Psoas muscle (tissue), 8 donors: ENCODE results near the gene KRT86. TPM values are rescaled to one million over a fixed set of nuclear protein-coding genes. Genes with fewer than 3 reads are reported as not detected.
"Not testable (repeated sequence)": the region's sequence is repeated elsewhere in the genome, so short reads cannot be mapped to it uniquely, and the experiment has no call there.

Source experiments
- ATAC-seq, 4 donors: fragments of 200-7000 bp; cut with Tn5 transposase; one replicate each; pipeline ENCODE4 v1.9.1; 2020; ENCODE audit warnings: moderate library complexity in 3 of 4, mild to moderate bottlenecking in 2 of 4
- DNase-seq, 2 donors: peaks; one replicate each; pipeline ENCODE4 v3.0.0-alpha.2; 2020
- H3K27ac ChIP-seq: fragments of 200-600 bp; one replicate; pipeline ENCODE4 v1.8.0; 2022
- H3K27me3 ChIP-seq, 3 donors: fragments of 200-600 bp in 1 of 3; one replicate each; pipeline versions ENCODE4 v1.6.1 to v1.8.0; 2013 to 2022; ENCODE audit warnings: low read length in 2 of 3, mild to moderate bottlenecking in 2 of 3, moderate library complexity in 1 of 3; ENCODE audit not compliant: insufficient read depth in 3 of 3
- H3K36me3 ChIP-seq, 2 donors: fragments of 200-600 bp in 1 of 2; one replicate each; pipeline versions ENCODE4 v1.6.1 to v1.8.0; 2013 to 2022; ENCODE audit warnings: low read depth in 1 of 2, mild to moderate bottlenecking in 1 of 2, moderate library complexity in 1 of 2; ENCODE audit not compliant: insufficient read depth in 1 of 2
- H3K4me1 ChIP-seq: fragments of 200-600 bp; one replicate; pipeline ENCODE4 v1.8.0; 2022
- H3K4me3 ChIP-seq: fragments of 200-600 bp; one replicate; pipeline ENCODE4 v1.8.0; 2022; ENCODE audit warnings: mild to moderate bottlenecking
- H3K9me3 ChIP-seq: fragments of 200-600 bp; one replicate; pipeline ENCODE4 v1.8.0; 2022
- WGBS, 3 donors: extraction: QIAGEN DNeasy Blood & Tissue Kit; methylation state at CpG; one replicate each; pipeline versions ENCODE4 v1.1.6 to v1.1.7; 2013; 5-methylcytosine and 5-hydroxymethylcytosine counted together
- intact Hi-C, 2 donors: fragments of 100-400 bp; cut with DNase I; formaldehyde crosslinking; loops; one replicate each; pipeline versions ENCODE4 v1.11.0 to v1.14.2; 2022
- polyA plus RNA-seq, 3 donors: library from polyadenylated mRNA; stranded (reverse); fragments of 200-250 nt; gene quantifications; one replicate each; pipeline ENCODE4 v1.2.3, GENCODE V29; 2013
- total RNA-seq, 4 donors: library from RNA; stranded (reverse); fragmentation: NEBNext Ultra II Directional in 2 of 4; extraction: Animal tissue kit (Norgen Biotek cat#: 25700) in 2 of 4; gene quantifications; one replicate each; pipeline versions ENCODE4 v1.2.1 to v1.2.4, GENCODE V29; 2021 to 2023
- TF ChIP-seq, protein P1 (sequence below): fragments of 200-600 bp; IDR thresholded peaks from one replicate; pipeline ENCODE4 v1.8.0; 2022; ENCODE audit warnings: antibody characterized with exemption
- donor health status: healthy with polysubstance abuse.
- donor health status: DM: no; HTN: no; CAD: no; lungs with moderate emphysema.
- donor health status: Bipolar disorder and iron deficiency.
- donor health status: healthy.
- donor health status: DM: yes; HTN: yes; CAD: no.
- donor health status: DM: no; HTN: no; CAD: no.
- donor health status: DM: no; HTN: no; CAD: no.
- donor health status: DM: yes; HTN: yes; CAD: no.

KRT86 gene
- total and polyA plus RNA-seq, 7 donors = 0.01 to 0.77 (median 0.05) TPM; not detected in 4

DNA sequence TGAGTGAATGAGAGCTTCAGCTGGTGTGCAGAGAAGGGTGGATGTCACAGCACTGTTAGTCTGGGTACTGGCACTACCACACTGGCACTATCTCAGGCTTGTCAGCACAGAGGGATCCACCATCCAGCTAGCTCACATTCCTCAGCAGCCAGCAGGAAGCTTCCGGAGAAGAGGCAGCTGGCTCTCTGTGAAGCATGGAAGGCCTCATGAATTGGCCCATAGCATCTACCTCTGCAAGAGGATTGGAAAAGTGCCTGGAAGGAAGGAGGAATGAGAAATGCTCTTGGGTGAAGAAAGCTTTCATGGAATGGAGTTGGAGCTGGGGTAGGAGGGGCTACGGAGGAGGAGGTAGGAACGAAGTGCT is 36.8 kb downstream of the KRT86 start:
- H3K9me3 ChIP-seq = no peaks in the 10 kb centered on the region
- DNase-seq (no peak), ATAC-seq (no peak)
- no peak overlapping the region for H3K27ac ChIP-seq
- intact Hi-C loops = no loop called here
- H3K4me3 ChIP-seq = no peak overlapping the region
- no peaks in the 10 kb centered on the region for H3K36me3 ChIP-seq
- TF ChIP-seq, protein P1, sequence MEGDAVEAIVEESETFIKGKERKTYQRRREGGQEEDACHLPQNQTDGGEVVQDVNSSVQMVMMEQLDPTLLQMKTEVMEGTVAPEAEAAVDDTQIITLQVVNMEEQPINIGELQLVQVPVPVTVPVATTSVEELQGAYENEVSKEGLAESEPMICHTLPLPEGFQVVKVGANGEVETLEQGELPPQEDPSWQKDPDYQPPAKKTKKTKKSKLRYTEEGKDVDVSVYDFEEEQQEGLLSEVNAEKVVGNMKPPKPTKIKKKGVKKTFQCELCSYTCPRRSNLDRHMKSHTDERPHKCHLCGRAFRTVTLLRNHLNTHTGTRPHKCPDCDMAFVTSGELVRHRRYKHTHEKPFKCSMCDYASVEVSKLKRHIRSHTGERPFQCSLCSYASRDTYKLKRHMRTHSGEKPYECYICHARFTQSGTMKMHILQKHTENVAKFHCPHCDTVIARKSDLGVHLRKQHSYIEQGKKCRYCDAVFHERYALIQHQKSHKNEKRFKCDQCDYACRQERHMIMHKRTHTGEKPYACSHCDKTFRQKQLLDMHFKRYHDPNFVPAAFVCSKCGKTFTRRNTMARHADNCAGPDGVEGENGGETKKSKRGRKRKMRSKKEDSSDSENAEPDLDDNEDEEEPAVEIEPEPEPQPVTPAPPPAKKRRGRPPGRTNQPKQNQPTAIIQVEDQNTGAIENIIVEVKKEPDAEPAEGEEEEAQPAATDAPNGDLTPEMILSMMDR = no peak
- WGBS, 3 donors = 56 to 76% (median 58%) methylated on average over 3 of the region's 3 CpGs
- H3K4me1 ChIP-seq = peaks cover 7% of the 10 kb centered on the region
- H3K27me3 ChIP-seq = peaks cover 0 to 4% (median 0%) of the 10 kb centered on the region in 3 donors

DNA sequence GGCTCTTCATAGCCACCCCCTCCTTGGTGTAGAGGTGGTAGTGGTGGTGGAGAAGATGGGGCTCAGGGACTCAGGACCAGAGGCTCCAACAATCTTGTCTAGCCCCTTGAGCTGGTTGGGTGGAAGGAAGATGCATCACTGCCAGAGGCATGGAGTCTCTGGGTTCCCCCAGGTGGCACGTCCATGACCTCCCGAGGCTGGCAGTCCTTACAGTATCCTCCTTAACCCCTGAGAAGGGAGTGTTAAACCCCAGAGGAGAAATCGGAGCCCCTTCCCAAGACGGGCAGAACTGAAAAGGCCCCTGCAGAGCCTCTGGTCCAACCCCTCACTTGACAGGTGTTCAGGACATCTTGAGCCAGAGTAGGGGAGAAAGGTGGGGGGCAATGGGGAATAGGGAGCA is 37.6 kb downstream of the KRT86 start:
- H3K4me1 ChIP-seq = peaks cover 7% of the 10 kb centered on the region
- no peak overlapping the region for H3K4me3 ChIP-seq
- TF ChIP-seq, protein P1 = no peak
- no peak for DNase-seq
- H3K36me3 ChIP-seq = no peaks in the 10 kb centered on the region
- WGBS, 3 donors = 72 to 86% (median 81%) methylated on average over 4 of the region's 4 CpGs
- H3K9me3 ChIP-seq = no peaks in the 10 kb centered on the region
- no peak for ATAC-seq
- peaks cover 0 to 4% (median 0%) of the 10 kb centered on the region in 3 donors for H3K27me3 ChIP-seq
- no peak overlapping the region for H3K27ac ChIP-seq
- intact Hi-C loops = no loop called here

DNA sequence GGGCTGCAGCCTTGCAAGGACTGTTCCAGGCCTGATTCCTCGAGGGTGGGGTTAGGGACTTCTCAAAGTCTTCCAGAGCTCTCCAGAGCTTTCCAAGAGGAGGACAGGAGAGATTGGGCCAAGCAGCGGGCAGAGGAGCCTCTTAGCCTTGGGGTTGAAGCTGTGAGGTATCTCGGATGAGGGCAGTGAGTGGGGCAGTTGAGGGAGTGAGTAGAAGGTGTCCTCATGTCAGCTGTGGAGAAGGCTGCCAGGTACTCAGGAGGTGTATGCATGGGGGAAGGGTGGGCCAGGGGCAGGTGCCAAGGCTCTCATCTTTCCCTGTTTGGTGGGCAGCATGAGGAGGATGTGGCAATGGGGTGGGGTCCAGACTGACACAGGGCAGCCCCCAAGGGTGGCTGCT is 39.0 kb downstream of the KRT86 start:
- no peak overlapping the region for H3K4me3 ChIP-seq
- ATAC-seq = no peak
- H3K36me3 ChIP-seq = no peaks in the 10 kb centered on the region
- peaks cover 0 to 4% (median 0%) of the 10 kb centered on the region in 3 donors for H3K27me3 ChIP-seq
- intact Hi-C loops = no loop called here
- TF ChIP-seq, protein P1 = no peak
- H3K9me3 ChIP-seq = no peaks in the 10 kb centered on the region
- no peak for DNase-seq
- WGBS, 3 donors = 79 to 83% (median 83%) methylated on average over 3 of the region's 3 CpGs
- H3K4me1 ChIP-seq = peaks cover 5% of the 10 kb centered on the region
- no peak overlapping the region for H3K27ac ChIP-seq

DNA sequence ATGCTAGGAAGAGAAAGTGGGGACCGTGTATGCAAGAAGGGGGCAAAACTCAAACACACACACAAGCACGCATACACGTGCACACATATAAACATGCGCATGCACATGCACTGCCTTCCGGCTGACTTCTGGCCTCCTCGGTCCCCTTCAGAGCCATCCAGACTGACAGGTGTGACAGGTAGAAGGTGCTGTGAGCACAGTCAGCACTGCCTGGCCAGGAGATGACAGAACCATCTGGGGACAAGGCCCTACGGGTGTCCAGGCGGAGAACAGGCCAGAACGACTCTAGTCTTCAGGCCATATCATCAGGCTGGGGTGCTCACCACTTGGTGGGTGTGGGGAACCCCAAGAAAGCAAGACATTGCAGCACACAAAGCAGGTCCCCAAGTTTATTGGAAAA is 39.5 kb downstream of the KRT86 start:
- intact Hi-C loops = no loop called here
- Histone ChIP-seq H3K27ac (no peak overlapping the region), H3K27me3 (peaks cover 0 to 4% (median 0%) of the 10 kb centered on the region in 3 donors), H3K36me3 (no peaks in the 10 kb centered on the region), H3K4me1 (peaks cover under 1% of the 10 kb centered on the region), H3K4me3 (no peak overlapping the region), H3K9me3 (no peaks in the 10 kb centered on the region)
- DNase-seq (no peak), ATAC-seq (no peak)
- 87 to 94% (median 91%) methylated on average over 9 of the region's 9 CpGs for whole genome bisulfite sequencing, 3 donors
- TF ChIP-seq, protein P1 = no peak

DNA sequence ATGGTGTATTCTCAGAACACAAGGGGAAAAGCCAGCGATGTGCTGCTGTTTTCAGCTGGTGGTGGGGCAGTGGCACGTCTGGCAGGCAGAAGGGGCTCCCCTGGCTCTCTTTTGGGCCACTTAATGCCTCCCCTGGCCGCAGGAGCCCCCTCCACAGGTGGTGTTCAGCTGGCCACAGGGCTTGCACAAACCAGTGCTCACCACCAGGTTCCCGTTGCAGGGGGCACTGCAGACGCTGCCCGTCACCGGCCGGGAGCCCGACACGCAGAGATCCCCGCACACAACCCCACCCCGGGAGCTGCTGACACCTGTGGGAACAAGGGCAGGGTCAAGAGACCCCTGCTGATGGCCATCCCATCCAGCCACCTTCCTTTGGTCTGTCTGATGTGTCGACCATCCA is 40.1 kb downstream of the KRT86 start:
- no peaks in the 10 kb centered on the region for H3K4me1 ChIP-seq
- no peak overlapping the region for H3K4me3 ChIP-seq
- DNase-seq = no peak
- intact Hi-C loops = no loop called here
- H3K9me3 ChIP-seq = no peaks in the 10 kb centered on the region
- H3K27me3 ChIP-seq = peaks cover 0 to 8% (median 0%) of the 10 kb centered on the region in 3 donors
- TF ChIP-seq, protein P1 = no peak
- no peak overlapping the region for H3K27ac ChIP-seq
- H3K36me3 ChIP-seq = no peaks in the 10 kb centered on the region
- 83 to 89% (median 85%) methylated on average over 12 to 13 of the region's 13 CpGs for WGBS, 3 donors
- ATAC-seq = no peak

DNA sequence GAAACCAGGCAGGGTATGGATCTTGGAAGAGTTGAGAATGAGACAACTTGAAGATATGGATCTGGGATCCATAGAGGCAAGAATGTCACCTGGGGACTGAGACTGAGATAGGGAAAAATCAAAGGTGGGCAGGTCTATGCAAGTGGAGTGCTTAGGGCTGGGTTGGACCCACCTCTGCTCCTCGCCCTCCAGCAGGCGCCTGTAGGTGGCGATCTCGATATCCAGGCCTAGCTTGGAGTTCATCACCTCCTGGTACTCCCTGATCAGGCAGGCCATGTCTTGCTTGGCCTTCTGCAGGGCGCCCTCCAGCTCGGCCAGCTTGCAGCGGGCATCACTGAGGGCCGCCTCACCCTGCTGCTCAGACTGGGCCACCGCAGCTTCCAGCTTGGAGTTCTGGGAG is 41.3 kb downstream of the KRT86 start:
- H3K9me3 ChIP-seq, H3K27ac ChIP-seq, DNase-seq, H3K4me1 ChIP-seq, intact Hi-C loops, ATAC-seq, H3K36me3 ChIP-seq, H3K4me3 ChIP-seq: not testable (repeated sequence)
- H3K27me3 ChIP-seq = peaks cover 0 to 20% (median 0%) of the 10 kb centered on the region in 3 donors
- WGBS, 3 donors = 61 to 75% (median 65%) methylated on average over 8 to 9 of the region's 9 CpGs
